MCF 10A (cell line): ENCODE measurements around the gene MRPS27. TPM values are rescaled to one million over a fixed set of nuclear protein-coding genes. Genes with fewer than 3 reads are reported as not detected.

ENCODE experiments used
- BruUV-seq: library from RNA; stranded (reverse); fragments of 400-500 nt; replicated peaks from 2 replicates; lab custom pipeline; 2021; lab: Mats Ljungman, UMichigan
- CTCF ChIA-PET: fragments of 300-600 bp; sonication (Branson Sonifier 250); formaldehyde crosslinking; extraction: SDS; loops from one replicate; lab custom pipeline; 2021; ENCODE audit warnings: antibody characterized with exemption, inconsistent platforms; lab: Yijun Ruan, JAX
- POLR2A ChIA-PET: fragments of 300-600, 350-650 bp; sonication (Branson Sonifier 250); formaldehyde crosslinking; extraction: SDS; loops from one replicate; lab custom pipeline; 2020; ENCODE audit warnings: antibody characterized with exemption, inconsistent platforms; lab: Yijun Ruan, JAX
- DNase-seq: peaks from one replicate; pipeline ENCODE4 v3.0.0-alpha.2; 2018; ENCODE audit not compliant: unreplicated experiment
- H3K27ac Mint-ChIP-seq: one replicate; pipeline ENCODE4 v1.8.0; 2022; ENCODE audit warnings: mild to moderate bottlenecking, low read depth, mixed read lengths; ENCODE audit not compliant: unreplicated experiment
- H3K27me3 Mint-ChIP-seq: one replicate; pipeline ENCODE4 v1.8.0; 2022; ENCODE audit warnings: mixed read lengths; ENCODE audit not compliant: insufficient read depth, unreplicated experiment
- H3K36me3 Mint-ChIP-seq: one replicate; pipeline ENCODE4 v1.8.0; 2022; ENCODE audit warnings: mild to moderate bottlenecking, moderate library complexity, mixed read lengths; ENCODE audit not compliant: insufficient read depth, unreplicated experiment
- H3K4me1 Mint-ChIP-seq: one replicate; pipeline ENCODE4 v1.8.0; 2022; ENCODE audit warnings: mixed read lengths; ENCODE audit not compliant: insufficient read depth, unreplicated experiment
- H3K4me3 Mint-ChIP-seq: one replicate; pipeline ENCODE4 v1.8.0; 2022; ENCODE audit warnings: mild to moderate bottlenecking, moderate library complexity, mixed read lengths; ENCODE audit not compliant: unreplicated experiment
- H3K9me3 Mint-ChIP-seq: one replicate; pipeline ENCODE4 v1.8.0; 2022; ENCODE audit warnings: mixed read lengths; ENCODE audit not compliant: unreplicated experiment
- CTCF ChIP-seq: fragments of 200-600 bp; IDR thresholded peaks from one replicate; pipeline ENCODE4 v1.8.0; 2022; ENCODE audit warnings: antibody characterized with exemption, mild to moderate bottlenecking; ENCODE audit not compliant: unreplicated experiment
- intact Hi-C: fragments of 100-400 bp; cut with micrococcal nuclease; formaldehyde crosslinking; loops from 2 replicates; pipeline ENCODE4 v1.14.1; 2022
- total RNA-seq: library from RNA; stranded (reverse); gene quantifications from 2 replicates; pipeline ENCODE4 v1.2.3, GENCODE V29; 2022

The MRPS27 gene
- total RNA-seq, 1 experiment from 2014 or later = 68.5 TPM

- CTCF ChIA-PET = interaction anchor here (0.6 to 1.5 kb wide), 8 partner anchors 12 to 496 kb away, joined by 3 to 7 read pairs (median 3); no protein-coding TSS in a partner anchor
- peaks cover 42% of the 10 kb centered on the region for H3K36me3 Mint-ChIP-seq
- H3K27me3 Mint-ChIP-seq = no peaks in the 10 kb centered on the region
- H3K4me1 Mint-ChIP-seq = peaks cover 43% of the 10 kb centered on the region
- H3K4me3 Mint-ChIP-seq = no peak overlapping the region
- POLR2A ChIA-PET = interaction anchor here (1.0 to 1.2 kb wide), 3 partner anchors 28 to 693 kb away, joined by 3 to 4 read pairs (median 3); partner anchors contain the start of gene MCCC2
- peaks cover 10% of the 10 kb centered on the region for H3K9me3 Mint-ChIP-seq
- peak; percentile 47 for DNase-seq
- intact Hi-C loops = no loop called here
- H3K27ac Mint-ChIP-seq = peak overlapping the region; percentile 91
- TF ChIP-seq CTCF = peak; percentile 21
- no TSS peak for BruUV-seq
Measured at GRCh38 chr5:72280581-72281069, 39.4 kb downstream of the MRPS27 start.

- H3K4me3 Mint-ChIP-seq = no peak overlapping the region
- CTCF ChIA-PET = interaction anchor here (0.6 kb wide), 1 partner anchor 302 kb away, joined by 4 read pairs; no protein-coding TSS in a partner anchor
- H3K36me3 Mint-ChIP-seq = peaks cover 39% of the 10 kb centered on the region
- no peak for DNase-seq
- no TSS peak for BruUV-seq
- no peak for TF ChIP-seq CTCF
- no peaks in the 10 kb centered on the region for H3K27me3 Mint-ChIP-seq
- peak overlapping the region; percentile 61 for H3K27ac Mint-ChIP-seq
- peaks cover 12% of the 10 kb centered on the region for H3K9me3 Mint-ChIP-seq
- intact Hi-C loops = no loop called here
- H3K4me1 Mint-ChIP-seq = peaks cover 12% of the 10 kb centered on the region
- POLR2A ChIA-PET = interaction anchor here (1.4 kb wide), 1 partner anchor 44 kb away, joined by 5 read pairs; the partner anchor contains the start of genes MRPS27 and PTCD2
Measured at GRCh38 chr5:72276219-72276752, 43.8 kb downstream of the MRPS27 start.

GRCh38 chr5:72273547-72273946 lies 46.5 kb downstream of the MRPS27 start:
- no TSS peak for BruUV-seq
- Mint-ChIP-seq H3K36me3 (peaks cover 32% of the 10 kb centered on the region), H3K9me3 (peaks cover 12% of the 10 kb centered on the region), H3K27ac (no peak overlapping the region), H3K4me3 (no peak overlapping the region), H3K4me1 (peaks cover 20% of the 10 kb centered on the region), H3K27me3 (no peaks in the 10 kb centered on the region)
- TF ChIP-seq CTCF = no peak
- no peak for DNase-seq
- intact Hi-C loops = no loop called here
- ChIA-PET POLR2A (interaction anchor here (0.6 to 1.5 kb wide), 2 partner anchors 39 to 55 kb away, joined by 3 read pairs; no protein-coding TSS in a partner anchor), CTCF (no interaction called here)

GRCh38 chr5:72272398-72272797 lies 47.6 kb downstream of the MRPS27 start:
- Mint-ChIP-seq H3K27me3 (no peaks in the 10 kb centered on the region), H3K36me3 (peaks cover 25% of the 10 kb centered on the region), H3K4me3 (no peak overlapping the region), H3K9me3 (peaks cover 12% of the 10 kb centered on the region), H3K27ac (no peak overlapping the region), H3K4me1 (peaks cover 31% of the 10 kb centered on the region)
- TF ChIP-seq CTCF = no peak
- no peak for DNase-seq
- ChIA-PET CTCF (interaction anchor here (0.9 kb wide), 1 partner anchor 35 kb away, joined by 3 read pairs; no protein-coding TSS in a partner anchor), POLR2A (no interaction called here)
- intact Hi-C loops = no loop called here
- BruUV-seq = no TSS peak
